DMS153 (cell line): ENCODE measurements around the gene CCDC18.
"Not testable (repeated sequence)": the region's sequence is repeated elsewhere in the genome, so short reads cannot be mapped to it uniquely, and the experiment has no call there.

Experiments
- DNase-seq: peaks from one replicate; lab custom pipeline; 2025; lab: John Stamatoyannopoulos, UW

Gene CCDC18, protein sequence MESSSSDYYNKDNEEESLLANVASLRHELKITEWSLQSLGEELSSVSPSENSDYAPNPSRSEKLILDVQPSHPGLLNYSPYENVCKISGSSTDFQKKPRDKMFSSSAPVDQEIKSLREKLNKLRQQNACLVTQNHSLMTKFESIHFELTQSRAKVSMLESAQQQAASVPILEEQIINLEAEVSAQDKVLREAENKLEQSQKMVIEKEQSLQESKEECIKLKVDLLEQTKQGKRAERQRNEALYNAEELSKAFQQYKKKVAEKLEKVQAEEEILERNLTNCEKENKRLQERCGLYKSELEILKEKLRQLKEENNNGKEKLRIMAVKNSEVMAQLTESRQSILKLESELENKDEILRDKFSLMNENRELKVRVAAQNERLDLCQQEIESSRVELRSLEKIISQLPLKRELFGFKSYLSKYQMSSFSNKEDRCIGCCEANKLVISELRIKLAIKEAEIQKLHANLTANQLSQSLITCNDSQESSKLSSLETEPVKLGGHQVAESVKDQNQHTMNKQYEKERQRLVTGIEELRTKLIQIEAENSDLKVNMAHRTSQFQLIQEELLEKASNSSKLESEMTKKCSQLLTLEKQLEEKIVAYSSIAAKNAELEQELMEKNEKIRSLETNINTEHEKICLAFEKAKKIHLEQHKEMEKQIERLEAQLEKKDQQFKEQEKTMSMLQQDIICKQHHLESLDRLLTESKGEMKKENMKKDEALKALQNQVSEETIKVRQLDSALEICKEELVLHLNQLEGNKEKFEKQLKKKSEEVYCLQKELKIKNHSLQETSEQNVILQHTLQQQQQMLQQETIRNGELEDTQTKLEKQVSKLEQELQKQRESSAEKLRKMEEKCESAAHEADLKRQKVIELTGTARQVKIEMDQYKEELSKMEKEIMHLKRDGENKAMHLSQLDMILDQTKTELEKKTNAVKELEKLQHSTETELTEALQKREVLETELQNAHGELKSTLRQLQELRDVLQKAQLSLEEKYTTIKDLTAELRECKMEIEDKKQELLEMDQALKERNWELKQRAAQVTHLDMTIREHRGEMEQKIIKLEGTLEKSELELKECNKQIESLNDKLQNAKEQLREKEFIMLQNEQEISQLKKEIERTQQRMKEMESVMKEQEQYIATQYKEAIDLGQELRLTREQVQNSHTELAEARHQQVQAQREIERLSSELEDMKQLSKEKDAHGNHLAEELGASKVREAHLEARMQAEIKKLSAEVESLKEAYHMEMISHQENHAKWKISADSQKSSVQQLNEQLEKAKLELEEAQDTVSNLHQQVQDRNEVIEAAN (N-terminal part only)

GRCh38 chr1:93180723-93181613 lies at the start of gene CCDC18:
Gene CCDC18, plus strand, starts transcription at chr1:93180724. Its CDS starts 2,638 bp downstream, at chr1:93183362.
- peak; percentile 43 for DNase-seq

DNA sequence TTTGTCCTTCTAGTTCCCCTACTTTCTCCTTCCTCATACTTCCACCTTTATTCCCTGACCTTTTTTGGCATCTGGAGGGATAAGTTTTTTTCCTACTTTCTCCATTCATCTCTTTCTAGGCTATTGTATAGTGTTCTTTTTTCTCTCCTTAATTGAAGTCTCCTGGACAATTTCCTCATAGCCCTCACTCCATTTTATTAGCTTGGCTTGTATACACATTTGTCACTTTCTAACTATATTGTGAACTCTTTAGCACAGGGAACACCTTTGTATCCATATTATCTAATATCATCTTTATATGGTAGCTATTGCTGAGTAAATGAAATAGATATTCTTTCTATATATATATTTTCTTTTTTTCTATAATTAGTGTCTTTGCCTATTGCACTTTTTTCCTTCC lies 47.9 kb upstream of the CCDC18 start:
- DNase-seq, result no peak

- no peak for DNase-seq
Observed at GRCh38 chr1:93136445-93136844, 44.1 kb upstream of the CCDC18 start.

- no peak for DNase-seq
Observed at GRCh38 chr1:93137604-93138292, 42.8 kb upstream of the CCDC18 start.

GRCh38 chr1:93140106-93140505 lies 40.4 kb upstream of the CCDC18 start:
- no peak for DNase-seq

- DNase-seq, result no peak
Observed at GRCh38 chr1:93142161-93142560, 38.4 kb upstream of the CCDC18 start.

- no peak for DNase-seq
Observed at GRCh38 chr1:93143136-93143535, 37.4 kb upstream of the CCDC18 start.

DNA sequence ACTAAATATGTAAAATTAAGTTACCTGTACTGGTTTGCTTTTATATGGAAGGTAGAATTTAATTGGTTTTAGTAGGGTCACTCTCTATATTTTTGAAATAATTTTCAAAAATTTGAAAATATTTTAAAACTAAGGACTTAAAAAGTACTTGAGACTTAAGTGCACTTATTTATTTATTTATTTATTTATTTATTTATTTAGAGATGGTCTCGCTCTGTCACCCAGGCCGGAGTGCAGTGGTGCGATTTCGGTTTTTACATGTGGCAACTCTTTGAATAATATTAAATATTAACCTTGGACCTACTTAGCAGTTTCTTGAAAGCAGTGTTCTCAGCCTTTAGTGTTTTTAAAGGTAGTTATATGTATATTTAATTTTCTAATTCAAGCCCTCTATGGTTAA lies 36.8 kb upstream of the CCDC18 start:
- no peak for DNase-seq

DNA sequence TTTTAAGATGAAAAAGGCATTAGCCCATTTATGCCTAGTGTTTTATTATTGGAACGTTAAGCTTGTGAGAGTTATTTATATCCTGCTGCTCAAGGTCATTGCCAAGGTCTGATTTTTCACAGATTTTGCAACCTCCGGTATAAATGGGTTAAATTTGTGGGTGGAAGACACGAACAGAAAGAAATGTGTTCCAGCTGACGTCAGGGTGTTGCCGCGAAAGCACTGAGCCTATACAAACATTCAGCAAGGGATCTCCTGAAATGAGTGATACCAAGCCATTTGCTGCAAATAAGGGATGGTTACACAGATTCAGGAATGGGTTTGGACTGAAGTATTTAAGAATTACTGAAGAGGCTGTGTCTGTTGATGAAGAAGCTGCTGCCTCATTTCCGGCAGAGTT lies 32.5 kb upstream of the CCDC18 start:
- no peak for DNase-seq

- DNase-seq, result no peak
Observed at GRCh38 chr1:93150729-93151128, 29.8 kb upstream of the CCDC18 start.

- DNase-seq, result no peak
Observed at GRCh38 chr1:93151474-93151873, 29.1 kb upstream of the CCDC18 start.

GRCh38 chr1:93152835-93153234 lies 27.7 kb upstream of the CCDC18 start:
- DNase-seq, result no peak

GRCh38 chr1:93154898-93155297 lies 25.6 kb upstream of the CCDC18 start:
- DNase-seq, result no peak

DNA sequence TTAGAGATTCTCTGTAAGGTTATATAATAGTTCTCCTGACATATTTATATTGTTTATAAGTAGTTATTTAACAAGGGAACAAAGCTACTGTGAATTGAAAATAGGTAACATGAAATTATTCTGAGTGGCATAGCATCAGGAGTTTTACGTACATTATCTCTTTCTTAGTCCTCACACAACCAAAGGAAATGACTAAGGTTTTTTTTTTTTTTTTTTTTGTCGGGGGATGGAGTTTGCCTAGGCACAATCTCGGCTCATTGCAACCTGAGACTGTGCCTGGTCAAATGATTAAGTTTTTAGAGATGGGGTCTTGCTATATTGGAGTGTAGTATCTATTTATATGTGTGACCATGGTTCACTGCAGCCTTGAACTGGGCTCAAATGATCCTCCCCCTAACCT lies 25.2 kb upstream of the CCDC18 start:
- DNase-seq, result no peak

DNA sequence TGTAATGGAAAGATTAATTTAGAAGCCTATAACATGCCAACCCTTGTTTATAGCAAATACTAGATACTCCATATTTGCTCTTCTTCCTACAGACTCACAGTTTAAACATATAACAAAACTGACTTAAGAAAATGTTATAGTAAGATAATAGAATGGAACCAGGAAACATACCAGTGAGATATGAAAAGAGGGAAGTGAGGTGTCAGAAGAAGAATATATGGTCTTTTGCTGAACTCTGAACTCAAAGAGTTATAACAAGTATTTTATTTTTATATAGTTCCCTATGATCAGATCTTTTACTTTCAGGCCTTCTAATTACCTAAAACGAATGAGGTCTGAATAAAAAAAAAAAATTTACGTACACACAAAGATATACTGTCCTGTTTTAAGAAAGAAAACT lies 21.2 kb upstream of the CCDC18 start:
- no peak for DNase-seq

DNA sequence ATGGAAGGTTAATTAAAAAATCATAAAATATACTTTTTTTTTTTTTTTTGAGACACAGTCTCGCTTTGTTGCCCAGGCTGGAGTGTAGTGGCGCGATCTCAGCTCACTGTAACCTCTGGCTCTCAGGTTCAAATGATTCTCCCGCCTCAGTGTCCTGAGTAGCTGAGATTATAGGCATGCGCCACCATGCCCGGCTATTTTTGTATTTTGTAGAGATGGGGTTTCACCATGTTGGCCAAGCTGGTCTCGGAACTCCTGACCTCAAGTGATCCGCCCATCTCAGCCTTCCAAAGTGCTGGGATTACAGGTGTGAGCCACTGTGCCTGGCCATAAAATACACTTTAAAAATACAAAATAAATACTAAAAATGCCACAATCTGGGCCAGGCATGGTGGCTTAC lies 17.2 kb upstream of the CCDC18 start:
- DNase-seq, result not testable (repeated sequence)

GRCh38 chr1:93164816-93165215 lies 15.7 kb upstream of the CCDC18 start:
- DNase-seq, result no peak

DNA sequence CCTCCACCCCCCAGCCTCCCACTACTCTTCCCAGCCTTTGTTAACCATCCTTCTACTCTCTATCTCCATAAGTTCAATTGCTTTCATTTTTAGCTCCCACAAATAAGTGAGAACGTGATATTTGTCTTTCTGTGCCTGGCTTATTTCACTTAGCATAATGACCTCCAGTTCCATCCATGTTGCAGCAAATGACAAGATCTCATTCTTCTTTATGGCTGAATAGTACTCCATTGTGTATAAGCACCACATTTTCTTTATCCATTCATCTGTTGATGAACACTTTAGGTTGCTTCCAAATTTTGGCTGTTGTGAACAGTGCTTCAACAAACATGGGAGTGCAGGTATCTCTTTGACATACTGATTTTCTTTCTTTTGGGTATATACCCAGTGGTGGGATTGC lies 14.6 kb upstream of the CCDC18 start:
- not testable (repeated sequence) for DNase-seq

DNA sequence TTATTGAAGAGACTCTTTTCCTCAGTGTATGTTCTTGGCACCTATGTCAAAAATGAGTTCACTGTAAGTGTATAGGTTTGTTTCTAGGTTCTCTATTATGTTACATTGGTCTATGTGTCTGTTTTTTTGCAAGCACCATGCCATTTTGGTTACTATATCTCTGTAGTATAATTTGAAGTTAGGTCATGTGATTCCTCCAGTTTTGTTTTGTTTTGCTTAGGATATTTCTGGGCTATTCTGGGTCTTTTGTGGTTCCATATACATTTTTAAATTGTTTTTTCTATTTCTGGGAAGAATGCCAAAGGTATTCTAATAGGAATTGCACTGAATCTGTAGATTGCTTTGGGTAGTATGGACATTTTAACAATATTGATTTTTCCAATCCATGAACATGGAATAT lies 13.5 kb upstream of the CCDC18 start:
- no peak for DNase-seq

DNA sequence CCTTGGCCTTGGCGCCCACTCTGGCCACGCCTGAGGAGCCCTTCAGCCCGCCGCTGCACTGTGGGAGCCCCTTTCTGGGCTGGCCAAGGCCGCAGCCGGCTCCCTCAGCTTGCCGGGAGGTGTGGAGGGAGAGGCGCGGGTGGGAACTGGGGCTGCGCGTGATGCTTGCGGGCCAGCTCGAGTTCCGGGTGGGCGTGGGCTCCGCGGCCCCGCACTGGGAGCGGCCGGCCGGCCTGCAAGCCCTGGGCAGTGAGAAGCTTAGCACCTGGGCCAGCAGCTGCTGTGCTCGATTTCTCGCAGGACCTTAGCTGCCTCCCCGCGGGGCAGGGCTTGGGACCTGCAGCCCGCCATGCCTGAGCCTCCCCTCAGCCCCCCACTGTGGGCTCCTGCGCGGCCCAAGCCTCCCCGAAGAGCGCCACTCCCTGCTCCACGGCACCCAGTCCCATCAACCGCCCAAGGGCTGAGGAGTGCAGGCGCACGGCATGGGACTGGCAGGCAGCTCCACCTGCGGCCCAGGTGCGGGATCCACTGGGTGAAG lies 10.3 kb upstream of the CCDC18 start:
- not testable (repeated sequence) for DNase-seq
